Progenitor cell of endocrine pancreas (in vitro differentiated cells): Measurements from ENCODE around the gene PTPRD. TPM values are rescaled to one million over a fixed set of nuclear protein-coding genes. Genes with fewer than 3 reads are reported as not detected.

Experiments
- DNase-seq: peaks from one replicate; pipeline ENCODE4 v3.0.0; 2021; ENCODE audit warnings: low spot score; ENCODE audit not compliant: unreplicated experiment
- H3K27ac Mint-ChIP-seq: 2 replicates; pipeline ENCODE4 v1.8.0; 2021; ENCODE audit warnings: mild to moderate bottlenecking, moderate library complexity, mixed read lengths
- H3K27me3 Mint-ChIP-seq: 2 replicates; pipeline ENCODE4 v1.8.0; 2021; ENCODE audit warnings: mixed read lengths
- H3K36me3 Mint-ChIP-seq: 2 replicates; pipeline ENCODE4 v1.8.0; 2022; ENCODE audit warnings: mixed read lengths; ENCODE audit not compliant: insufficient read depth
- H3K4me1 Mint-ChIP-seq: 2 replicates; pipeline ENCODE4 v1.8.0; 2021; ENCODE audit warnings: low read depth, mixed read lengths
- H3K4me3 Mint-ChIP-seq: 2 replicates; pipeline ENCODE4 v1.8.0; 2021; ENCODE audit warnings: low read depth, mild to moderate bottlenecking, moderate library complexity, mixed read lengths
- H3K9me3 Mint-ChIP-seq: 2 replicates; pipeline ENCODE4 v1.8.0; 2021; ENCODE audit warnings: low read depth, mixed read lengths
- total RNA-seq: library from RNA; stranded (reverse); gene quantifications from 2 replicates; pipeline ENCODE4 v1.2.1, GENCODE V29; 2021
- TF ChIP-seq, protein P1 (sequence below): fragments of 200-600 bp; sonication (generic); IDR thresholded peaks from one replicate; pipeline ENCODE4 v1.5.0; 2021; ENCODE audit warnings: antibody characterized with exemption, mild to moderate bottlenecking; ENCODE audit not compliant: unreplicated experiment

Gene PTPRD
- total RNA-seq, 1 donor from 2014 or later: 124 TPM

DNA sequence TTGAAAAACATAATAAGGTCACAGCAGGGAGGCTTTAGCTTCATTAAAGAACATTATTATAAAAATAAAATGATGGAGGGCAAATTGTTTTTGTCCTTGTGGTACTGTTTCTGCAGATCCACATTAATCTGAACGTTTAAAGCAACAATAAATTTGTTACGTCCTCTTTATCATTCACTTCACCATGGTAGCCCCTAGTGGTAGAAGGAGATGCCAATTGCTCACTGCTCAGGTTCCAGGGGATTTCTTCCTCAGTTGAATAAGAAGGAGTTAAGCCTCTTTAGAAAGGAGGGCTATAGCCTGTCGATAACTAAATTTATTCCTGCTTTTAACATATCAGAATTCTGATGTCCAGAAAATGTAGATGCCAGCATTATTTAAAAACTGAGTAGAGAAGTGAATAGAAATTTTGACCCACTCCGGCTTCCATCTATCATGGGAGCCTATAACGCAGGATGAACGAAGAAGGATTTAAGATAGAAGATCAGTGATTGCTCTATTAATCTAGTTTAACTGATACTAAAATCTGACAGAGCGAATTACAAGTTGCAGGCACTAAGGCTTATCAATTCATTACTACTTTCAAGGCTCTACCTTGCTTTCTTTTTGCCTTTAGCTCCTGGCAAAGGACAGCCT is 692.3 kb downstream of the PTPRD start:
- DNase-seq: no peak

DNA sequence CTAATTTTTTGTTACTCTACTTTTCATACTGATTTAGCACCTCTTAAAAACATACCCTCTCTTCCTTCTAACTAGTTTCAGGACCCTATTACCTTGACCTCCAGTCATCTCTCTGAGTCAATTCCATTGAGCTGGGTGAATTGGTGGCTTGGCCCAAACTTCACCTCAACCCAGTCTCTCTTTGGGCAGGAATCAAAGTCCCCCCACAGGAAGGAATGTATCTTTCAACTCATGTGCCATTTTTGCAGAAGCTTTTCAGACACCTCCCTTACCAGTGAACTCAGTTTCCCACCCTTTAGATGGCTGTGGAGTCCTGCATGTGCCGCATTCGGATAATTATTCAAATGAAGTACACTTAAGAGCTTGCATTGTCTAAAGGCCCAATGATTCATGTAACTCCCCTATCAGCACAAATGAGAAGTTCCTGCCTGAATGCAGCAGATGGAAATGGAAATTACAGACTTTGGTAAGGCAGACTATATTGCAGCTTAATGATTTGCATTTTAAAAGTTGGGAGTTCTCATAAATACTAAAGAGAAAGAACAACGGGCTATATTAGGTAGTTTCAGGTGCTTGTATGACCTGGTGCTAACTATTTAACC is 693.5 kb downstream of the PTPRD start:
- TF ChIP-seq, protein P1, sequence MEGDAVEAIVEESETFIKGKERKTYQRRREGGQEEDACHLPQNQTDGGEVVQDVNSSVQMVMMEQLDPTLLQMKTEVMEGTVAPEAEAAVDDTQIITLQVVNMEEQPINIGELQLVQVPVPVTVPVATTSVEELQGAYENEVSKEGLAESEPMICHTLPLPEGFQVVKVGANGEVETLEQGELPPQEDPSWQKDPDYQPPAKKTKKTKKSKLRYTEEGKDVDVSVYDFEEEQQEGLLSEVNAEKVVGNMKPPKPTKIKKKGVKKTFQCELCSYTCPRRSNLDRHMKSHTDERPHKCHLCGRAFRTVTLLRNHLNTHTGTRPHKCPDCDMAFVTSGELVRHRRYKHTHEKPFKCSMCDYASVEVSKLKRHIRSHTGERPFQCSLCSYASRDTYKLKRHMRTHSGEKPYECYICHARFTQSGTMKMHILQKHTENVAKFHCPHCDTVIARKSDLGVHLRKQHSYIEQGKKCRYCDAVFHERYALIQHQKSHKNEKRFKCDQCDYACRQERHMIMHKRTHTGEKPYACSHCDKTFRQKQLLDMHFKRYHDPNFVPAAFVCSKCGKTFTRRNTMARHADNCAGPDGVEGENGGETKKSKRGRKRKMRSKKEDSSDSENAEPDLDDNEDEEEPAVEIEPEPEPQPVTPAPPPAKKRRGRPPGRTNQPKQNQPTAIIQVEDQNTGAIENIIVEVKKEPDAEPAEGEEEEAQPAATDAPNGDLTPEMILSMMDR: peak; percentile 26
- H3K4me3 Mint-ChIP-seq: no peak overlapping the region
- H3K27me3 Mint-ChIP-seq: no peaks in the 10 kb centered on the region
- H3K9me3 Mint-ChIP-seq: peaks cover 15% of the 10 kb centered on the region
- no peaks in the 10 kb centered on the region for H3K36me3 Mint-ChIP-seq
- DNase-seq: no peak
- H3K27ac Mint-ChIP-seq: no peak overlapping the region
- H3K4me1 Mint-ChIP-seq: peaks cover 4% of the 10 kb centered on the region

More for the DNA sequence above, 692.3 kb downstream of the PTPRD start:
- H3K9me3 Mint-ChIP-seq: peaks cover 7% of the 10 kb centered on the region
- H3K36me3 Mint-ChIP-seq: no peaks in the 10 kb centered on the region
- no peak overlapping the region for H3K27ac Mint-ChIP-seq
- peaks cover 4% of the 10 kb centered on the region for H3K4me1 Mint-ChIP-seq
- H3K4me3 Mint-ChIP-seq: no peak overlapping the region
- H3K27me3 Mint-ChIP-seq: no peaks in the 10 kb centered on the region
- TF ChIP-seq, protein P1: peak; percentile 56

DNA sequence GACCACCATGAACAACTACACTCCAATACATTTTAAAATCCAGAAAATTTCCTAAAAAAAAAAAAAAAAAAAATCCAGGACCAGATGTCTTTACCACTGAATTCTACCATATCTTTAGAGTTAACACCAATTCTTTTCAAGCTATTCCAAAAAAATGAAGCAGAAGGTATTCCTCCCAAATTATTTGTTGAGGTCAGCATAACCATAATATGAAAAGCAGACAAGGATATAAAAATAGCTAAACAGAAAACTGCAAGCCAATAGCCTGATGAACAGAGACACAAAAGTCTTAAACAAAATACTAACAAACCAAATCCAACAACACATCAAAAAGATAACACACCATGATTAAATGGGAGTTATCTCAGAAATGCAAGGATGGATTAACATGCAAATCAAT is 695.4 kb downstream of the PTPRD start:
- TF ChIP-seq, protein P1: no peak
- Mint-ChIP-seq H3K9me3 (peaks cover 15% of the 10 kb centered on the region), H3K36me3 (no peaks in the 10 kb centered on the region), H3K27ac (no peak overlapping the region), H3K4me1 (peaks cover 8% of the 10 kb centered on the region), H3K4me3 (no peak overlapping the region), H3K27me3 (no peaks in the 10 kb centered on the region)
- no peak for DNase-seq

DNA sequence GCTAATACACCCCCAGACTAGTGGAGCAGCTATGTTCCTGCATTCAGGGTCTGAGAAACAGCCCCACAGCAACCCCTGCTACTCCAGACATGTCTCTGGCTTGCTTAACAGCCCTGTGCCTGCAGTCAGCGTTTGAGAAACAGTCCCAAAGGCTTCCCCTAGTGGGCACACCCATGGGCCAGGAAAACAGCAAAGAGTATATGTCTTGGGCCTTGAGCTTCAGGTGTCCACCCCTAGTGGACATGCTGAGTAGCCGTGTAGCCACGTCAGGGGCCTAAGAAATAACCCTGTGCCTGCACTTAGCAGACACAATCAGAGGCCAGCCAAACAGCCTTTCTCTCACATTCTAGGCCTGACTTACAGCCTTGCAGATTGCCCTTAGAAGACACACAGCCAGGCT is 698.6 kb downstream of the PTPRD start:
- Mint-ChIP-seq H3K27me3 (no peaks in the 10 kb centered on the region), H3K4me3 (no peak overlapping the region), H3K27ac (no peak overlapping the region), H3K9me3 (peaks cover 15% of the 10 kb centered on the region), H3K4me1 (peaks cover 5% of the 10 kb centered on the region), H3K36me3 (no peaks in the 10 kb centered on the region)
- DNase-seq: no peak
- TF ChIP-seq, protein P1: peak; percentile 24

DNA sequence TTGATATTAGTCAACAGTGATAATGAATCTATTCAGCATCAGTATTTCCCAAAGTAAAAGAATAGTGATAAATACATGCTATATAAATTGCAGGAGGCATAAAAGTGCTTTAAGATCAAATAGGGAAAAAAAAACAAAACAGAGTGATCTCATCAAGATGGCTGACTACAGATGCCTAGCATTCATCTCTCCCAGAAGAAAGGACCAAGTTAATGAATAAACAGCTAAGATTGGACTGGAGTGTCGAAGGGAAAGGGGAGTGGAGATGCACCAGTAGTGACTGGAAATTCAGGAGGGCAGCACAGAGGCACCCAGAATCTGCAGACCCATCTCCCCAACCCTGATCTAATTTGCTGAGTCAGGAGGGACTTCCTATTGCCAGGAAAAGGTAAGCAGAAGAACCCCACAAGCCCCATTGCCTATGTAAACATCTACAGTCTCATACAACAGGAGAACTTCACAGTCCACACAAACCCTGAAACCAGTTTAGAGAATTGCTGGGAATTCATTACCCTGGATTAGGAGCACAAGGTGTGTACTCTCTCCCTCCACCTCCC is 699.4 kb downstream of the PTPRD start:
- DNase-seq: no peak
- H3K36me3 Mint-ChIP-seq: no peaks in the 10 kb centered on the region
- H3K27ac Mint-ChIP-seq: peak overlapping the region; percentile 75
- no peak overlapping the region for H3K4me3 Mint-ChIP-seq
- TF ChIP-seq, protein P1: no peak
- peaks cover 4% of the 10 kb centered on the region for H3K4me1 Mint-ChIP-seq
- no peaks in the 10 kb centered on the region for H3K27me3 Mint-ChIP-seq
- peaks cover 15% of the 10 kb centered on the region for H3K9me3 Mint-ChIP-seq
